Retinal pigment epithelial cell (primary cell): ENCODE results near the gene SMARCA2.

ENCODE experiments used
- DNase-seq: peaks from one replicate; pipeline ENCODE4 v3.0.0-alpha.2; 2010; ENCODE audit warnings: low read depth
- H3K4me3 ChIP-seq: 2 replicates; pipeline ENCODE4 v1.5.1; 2011; ENCODE audit warnings: mild to moderate bottlenecking, low read length, control low read depth, moderate library complexity
- TF ChIP-seq, protein P1 (sequence below): conservative IDR thresholded peaks from 2 replicates; pipeline ENCODE4 v1.5.1; 2011; ENCODE audit warnings: low read depth, low read length, control low read depth, inconsistent platforms

SMARCA2 gene

DNA sequence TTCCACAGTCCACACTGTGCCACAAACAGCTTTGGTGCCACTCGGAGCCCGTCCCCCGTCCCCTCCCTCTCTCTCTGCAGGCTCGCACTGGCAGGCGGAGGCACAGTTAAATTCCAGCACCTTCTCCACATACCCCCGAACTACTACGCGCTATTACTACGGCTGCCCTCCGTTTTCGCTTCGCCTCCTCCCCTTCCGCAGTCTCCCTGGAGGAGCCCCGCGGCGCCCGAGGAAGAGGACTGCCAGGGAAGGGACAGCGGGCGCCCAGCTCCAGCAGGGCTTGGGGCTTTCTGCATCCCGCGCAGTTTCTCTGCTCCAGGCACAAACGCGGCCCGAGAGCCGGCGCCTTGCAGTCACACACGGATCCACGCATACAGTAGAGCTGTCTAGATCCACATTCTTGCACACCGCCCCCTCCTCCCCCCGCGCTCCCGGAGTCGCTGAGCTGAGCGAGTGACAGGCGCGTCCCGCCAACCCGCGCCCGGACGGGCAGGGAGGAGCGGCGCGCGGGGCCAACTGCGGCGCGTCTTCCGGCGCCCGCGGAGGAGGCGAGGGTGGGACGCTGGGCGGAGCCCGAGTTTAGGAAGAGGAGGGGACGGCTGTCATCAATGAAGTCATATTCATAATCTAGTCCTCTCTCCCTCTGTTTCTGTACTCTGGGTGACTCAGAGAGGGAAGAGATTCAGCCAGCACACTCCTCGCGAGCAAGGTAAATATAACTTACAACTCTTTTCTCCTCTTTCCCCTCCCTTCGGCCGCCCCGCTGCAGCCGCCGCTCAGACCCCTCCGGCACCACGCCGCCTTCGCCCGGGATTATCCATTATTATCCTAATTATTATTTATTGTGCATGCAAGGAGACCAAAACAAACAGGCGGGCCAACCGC is at the start of gene SMARCA2:
SMARCA2 (plus strand) TSS at position 652 of the 885 bp plus-strand sequence. CDS start 13,676 bp downstream, outside the sequence.
- peak within 1 kb of the TSS; percentile 83 for H3K4me3 ChIP-seq
- DNase-seq: peak; percentile 79
- TF ChIP-seq, protein P1, sequence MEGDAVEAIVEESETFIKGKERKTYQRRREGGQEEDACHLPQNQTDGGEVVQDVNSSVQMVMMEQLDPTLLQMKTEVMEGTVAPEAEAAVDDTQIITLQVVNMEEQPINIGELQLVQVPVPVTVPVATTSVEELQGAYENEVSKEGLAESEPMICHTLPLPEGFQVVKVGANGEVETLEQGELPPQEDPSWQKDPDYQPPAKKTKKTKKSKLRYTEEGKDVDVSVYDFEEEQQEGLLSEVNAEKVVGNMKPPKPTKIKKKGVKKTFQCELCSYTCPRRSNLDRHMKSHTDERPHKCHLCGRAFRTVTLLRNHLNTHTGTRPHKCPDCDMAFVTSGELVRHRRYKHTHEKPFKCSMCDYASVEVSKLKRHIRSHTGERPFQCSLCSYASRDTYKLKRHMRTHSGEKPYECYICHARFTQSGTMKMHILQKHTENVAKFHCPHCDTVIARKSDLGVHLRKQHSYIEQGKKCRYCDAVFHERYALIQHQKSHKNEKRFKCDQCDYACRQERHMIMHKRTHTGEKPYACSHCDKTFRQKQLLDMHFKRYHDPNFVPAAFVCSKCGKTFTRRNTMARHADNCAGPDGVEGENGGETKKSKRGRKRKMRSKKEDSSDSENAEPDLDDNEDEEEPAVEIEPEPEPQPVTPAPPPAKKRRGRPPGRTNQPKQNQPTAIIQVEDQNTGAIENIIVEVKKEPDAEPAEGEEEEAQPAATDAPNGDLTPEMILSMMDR: no peak

DNA sequence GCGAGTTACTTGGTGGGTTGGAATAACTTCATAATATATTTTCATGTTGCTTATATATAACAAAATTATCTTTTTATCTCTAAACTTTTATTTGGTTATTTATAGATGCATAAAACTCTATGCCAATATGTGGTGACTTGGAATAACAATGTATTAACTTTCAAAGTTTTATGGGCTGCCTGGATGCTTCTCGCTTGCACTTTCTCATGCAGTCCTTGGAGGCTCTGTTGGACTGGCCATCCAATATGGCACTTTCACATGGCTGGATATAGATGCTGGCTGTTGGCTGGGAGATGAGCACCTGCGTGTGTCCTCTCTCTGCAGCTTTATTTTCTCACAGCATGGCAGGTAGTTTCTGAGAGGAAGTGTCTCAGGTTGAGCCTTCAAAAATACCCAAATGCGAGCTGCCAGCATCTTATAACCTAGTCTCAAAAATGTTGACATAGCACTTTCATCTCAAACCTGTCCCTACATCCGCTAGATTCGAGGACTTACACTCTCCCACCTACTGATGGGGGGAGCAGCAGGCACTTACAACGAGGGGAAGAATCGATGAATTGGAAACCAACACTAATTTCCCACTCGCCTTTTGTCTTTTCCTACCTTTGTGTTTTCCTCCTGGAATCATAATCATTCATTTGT is 48.3 kb upstream of the SMARCA2 start:
- H3K4me3 ChIP-seq: no peak overlapping the region
- TF ChIP-seq, protein P1: no peak
- DNase-seq: no peak

DNA sequence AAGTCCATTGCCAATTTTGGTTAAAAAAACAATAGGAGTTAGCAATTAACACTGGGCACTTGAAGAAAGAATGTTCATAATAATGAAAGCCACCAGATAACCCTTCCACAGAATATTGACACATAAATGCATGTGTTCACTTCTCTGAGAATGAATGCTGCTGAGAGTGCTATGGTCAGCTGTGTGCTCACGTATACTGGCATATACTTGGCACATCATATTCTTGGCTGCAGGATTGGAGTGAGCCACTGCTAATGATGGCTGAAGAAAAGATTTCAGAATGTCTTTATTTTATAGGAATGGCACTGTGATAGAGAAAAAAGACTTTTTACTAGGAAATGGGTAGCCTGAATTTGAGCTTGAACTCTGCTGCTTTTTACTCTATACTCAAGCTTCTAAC is 46.0 kb upstream of the SMARCA2 start:
- TF ChIP-seq, protein P1: no peak
- H3K4me3 ChIP-seq: no peak overlapping the region
- DNase-seq: no peak

DNA sequence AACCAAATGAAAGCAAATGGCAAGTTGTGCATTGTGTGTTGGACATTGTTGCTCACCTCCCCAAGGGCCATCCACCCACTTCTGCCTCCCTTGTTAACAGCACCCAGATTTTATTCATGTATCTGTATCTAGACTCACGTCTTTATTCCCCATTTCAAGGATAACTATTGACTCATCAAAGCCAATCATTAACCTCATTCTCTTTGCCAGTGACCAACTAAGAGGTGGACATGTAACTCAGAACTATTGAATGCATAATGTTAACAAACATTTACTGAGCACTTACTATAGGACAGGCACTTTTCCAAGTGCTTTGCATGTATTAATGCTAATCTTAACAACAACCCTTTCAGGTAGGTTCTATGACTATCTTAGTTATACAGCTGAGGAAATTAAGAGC is 45.2 kb upstream of the SMARCA2 start:
- no peak overlapping the region for H3K4me3 ChIP-seq
- TF ChIP-seq, protein P1: no peak
- DNase-seq: no peak

DNA sequence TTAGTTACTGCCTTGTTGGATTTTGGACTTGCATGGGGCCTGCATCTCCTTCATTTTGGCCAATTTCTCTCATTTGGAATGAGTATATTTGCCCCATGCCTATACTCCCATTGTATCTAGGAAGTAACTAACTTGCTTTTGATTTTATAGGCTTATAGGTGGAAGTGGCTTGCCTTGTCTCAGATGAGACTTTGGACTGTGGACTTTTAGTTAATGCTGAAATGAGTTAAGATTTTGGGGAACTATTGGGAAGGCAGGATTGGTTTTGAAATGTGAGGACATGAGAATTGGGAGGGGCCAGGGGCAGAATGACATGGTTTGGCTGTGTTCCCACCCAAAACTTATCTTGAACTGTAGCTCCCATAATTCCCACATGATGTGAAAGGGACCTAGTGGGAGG is 42.5 kb upstream of the SMARCA2 start:
- TF ChIP-seq, protein P1: no peak
- DNase-seq: no peak
- no peak overlapping the region for H3K4me3 ChIP-seq

DNA sequence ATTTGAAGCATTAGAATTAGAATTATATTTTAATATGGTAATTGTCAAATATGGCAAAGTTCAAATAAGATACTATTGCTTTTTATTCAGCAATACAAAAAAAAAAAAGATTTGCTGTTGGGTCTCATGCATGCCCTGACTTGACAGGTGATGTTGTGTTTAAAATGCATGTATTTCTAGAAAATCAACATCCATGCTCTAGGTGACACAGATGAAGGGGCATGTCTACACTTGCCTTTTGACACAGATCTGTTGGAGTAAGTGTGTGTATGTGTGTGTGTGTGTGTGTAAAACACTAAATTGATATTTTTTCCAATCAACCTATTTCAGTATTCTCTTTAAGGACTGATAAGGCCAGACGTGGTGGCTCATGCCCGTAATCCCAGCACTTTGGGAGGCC is 38.1 kb upstream of the SMARCA2 start:
- H3K4me3 ChIP-seq: no peak overlapping the region
- TF ChIP-seq, protein P1: no peak
- DNase-seq: no peak
